NOMO-1 treated with dmso at 0.1 percent for 144 hours (cell line): ENCODE measurements around the gene PLPP1.
"Not testable (repeated sequence)": the region's sequence is repeated elsewhere in the genome, so short reads cannot be mapped to it uniquely, and the experiment has no call there.

ENCODE experiments used
- DNase-seq: peaks from one replicate; lab custom pipeline; 2025; ENCODE audit not compliant: unreplicated experiment; lab: John Stamatoyannopoulos, UW

Gene PLPP1

DNA sequence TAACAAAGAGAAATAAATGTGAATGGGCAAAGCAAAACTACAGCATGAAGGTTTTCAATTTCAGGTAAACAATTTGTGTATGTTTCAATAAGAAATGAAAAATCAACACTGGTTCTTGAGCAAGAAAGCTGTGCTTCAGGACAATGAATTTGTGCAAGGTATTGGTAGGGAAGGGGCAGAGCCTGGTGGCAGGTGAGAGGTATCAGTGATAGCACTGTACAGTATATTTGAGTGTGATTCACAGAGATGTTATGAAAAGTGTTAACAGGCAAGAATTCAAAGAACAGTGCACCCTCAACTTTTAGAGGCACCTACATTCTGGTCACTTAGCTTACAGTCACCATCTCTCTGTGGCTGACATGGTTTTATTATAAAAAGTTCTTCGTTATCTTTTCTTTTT is 25.7 kb downstream of the PLPP1 start:
- DNase-seq: no peak

- no peak for DNase-seq
Observed at GRCh38 chr5:55507574-55507973, 27.2 kb downstream of the PLPP1 start.

GRCh38 chr5:55505711-55506110 is 29.1 kb downstream of the PLPP1 start:
- not testable (repeated sequence) for DNase-seq

DNA sequence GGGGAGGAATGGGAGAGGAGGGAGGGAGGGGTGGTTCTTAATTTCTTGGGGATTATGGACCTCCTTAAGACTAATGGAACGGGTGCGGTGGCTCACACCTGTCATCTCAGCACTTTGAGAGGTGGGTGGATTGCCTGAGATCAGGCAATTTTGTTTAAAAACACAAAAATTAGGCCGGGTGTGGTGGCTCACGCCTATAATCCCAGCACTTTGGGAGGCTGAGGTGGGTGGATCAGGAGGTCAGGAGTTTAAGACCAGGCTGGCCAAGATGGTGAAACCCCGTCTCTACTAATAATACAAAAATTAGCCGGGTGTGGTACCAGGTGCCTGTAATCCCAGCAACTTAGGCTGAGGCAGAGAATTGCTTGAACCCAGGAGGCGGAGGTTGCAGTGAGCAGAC is 30.8 kb downstream of the PLPP1 start:
- DNase-seq: not testable (repeated sequence)

GRCh38 chr5:55502759-55503158 is 32.0 kb downstream of the PLPP1 start:
- no peak for DNase-seq

DNA sequence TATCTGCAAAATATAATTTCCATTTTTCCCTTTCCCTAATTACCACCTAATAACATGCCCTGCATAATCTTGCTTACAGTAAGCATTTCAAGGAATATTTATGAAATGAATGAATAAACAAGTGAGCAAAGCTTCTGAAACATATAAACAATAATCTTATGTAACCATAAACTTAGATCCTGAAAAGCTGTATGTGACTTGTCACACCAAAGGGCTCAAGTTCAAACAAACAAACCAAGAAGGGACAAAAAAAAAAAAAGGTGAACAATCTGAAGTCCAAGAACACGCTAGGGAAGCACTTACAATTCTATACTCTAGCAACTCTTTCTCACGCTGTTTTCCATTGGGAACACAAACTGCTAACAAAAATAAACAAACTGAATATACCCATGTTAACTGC is 36.3 kb downstream of the PLPP1 start:
- DNase-seq: no peak

GRCh38 chr5:55497712-55498111 is 37.1 kb downstream of the PLPP1 start:
- DNase-seq: no peak

GRCh38 chr5:55495216-55495615 is 39.5 kb downstream of the PLPP1 start:
- DNase-seq: no peak

- no peak for DNase-seq
Observed at GRCh38 chr5:55492449-55492848, 42.3 kb downstream of the PLPP1 start.

- DNase-seq: no peak
Observed at GRCh38 chr5:55485073-55485472, 49.7 kb downstream of the PLPP1 start.

DNA sequence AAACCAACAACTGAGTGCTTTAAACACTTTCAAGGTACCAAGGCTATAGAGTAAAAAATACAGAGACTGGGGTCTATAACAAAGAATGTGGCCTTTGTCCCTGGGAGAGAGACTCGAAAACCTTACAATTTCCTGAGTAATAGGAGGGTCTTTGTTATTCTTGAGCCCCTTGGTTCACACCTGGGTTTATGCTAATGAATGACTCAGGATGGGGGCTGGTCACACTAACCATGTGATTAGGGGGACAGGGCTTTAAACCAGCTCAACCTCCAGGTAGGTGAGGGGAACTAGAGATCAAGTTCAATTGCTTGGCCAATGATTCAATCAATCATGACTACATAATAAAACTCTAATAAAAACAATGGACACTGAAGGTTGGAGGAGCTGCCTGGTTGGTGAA is 50.2 kb downstream of the PLPP1 start:
- DNase-seq: no peak

- DNase-seq: no peak
Observed at GRCh38 chr5:55483885-55484284, 50.9 kb downstream of the PLPP1 start.

GRCh38 chr5:55481293-55481855 is 53.4 kb downstream of the PLPP1 start:
- DNase-seq: no peak

- no peak for DNase-seq
Observed at GRCh38 chr5:55480781-55481180, 54.0 kb downstream of the PLPP1 start.

DNA sequence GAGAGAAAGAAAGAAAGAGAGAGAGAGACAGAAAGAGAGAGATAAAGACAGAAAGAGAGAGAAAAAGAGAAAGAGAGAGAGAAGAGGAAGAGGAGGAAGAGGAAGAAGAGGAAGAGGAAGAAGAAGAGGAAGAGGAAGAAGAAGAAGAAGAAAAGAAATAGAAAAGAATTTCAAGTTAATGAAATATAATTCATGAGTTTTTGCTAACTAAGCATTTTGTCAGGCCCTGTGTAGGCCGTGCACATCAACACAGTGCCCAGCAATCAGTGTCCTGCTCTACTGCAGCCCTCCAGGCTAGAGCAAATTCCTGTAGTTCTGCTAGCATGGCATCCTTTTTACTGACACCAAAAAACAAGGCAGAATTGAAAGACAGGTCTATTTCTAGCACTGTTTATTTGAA is 62.1 kb downstream of the PLPP1 start:
- DNase-seq: no peak

GRCh38 chr5:55471468-55471867 is 63.3 kb downstream of the PLPP1 start:
- DNase-seq: no peak

DNA sequence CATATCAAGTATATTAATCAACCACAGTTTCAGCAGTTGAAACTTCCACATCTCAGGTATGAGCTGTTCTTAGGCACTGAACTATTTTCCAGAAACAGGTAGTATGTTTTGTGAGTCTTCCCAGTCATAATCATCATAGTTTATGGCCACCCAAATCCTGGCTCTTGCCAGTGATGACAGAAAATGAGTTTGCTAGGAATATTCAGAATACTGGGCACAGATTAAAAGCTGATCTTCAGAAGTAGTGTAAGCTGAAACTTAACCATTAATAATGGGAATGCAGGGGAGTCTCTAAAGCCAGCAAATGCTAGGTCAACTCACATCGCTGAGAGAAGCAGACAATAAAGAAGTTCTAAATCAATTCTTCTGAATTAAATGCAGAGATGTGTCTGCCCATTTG is 64.5 kb downstream of the PLPP1 start:
- no peak for DNase-seq

DNA sequence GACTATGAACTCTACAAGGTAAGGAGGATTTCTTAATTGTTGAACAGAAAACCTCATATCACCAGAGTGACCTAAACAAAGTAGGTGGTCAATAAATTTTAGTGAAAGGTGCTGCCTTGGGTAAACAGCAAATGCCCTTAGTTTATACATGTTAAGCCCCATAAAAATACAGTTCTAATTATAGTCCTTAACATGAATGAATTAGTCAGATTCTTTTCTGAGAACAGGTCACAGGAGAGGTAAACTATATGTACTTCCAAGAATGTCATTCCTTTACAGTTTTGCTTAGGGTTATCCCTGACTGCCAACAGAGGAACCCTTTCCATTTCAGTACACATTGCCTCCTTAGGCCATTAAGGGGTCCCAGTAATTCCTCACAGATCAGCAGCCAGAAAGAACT is 64.9 kb downstream of the PLPP1 start:
- no peak for DNase-seq

DNA sequence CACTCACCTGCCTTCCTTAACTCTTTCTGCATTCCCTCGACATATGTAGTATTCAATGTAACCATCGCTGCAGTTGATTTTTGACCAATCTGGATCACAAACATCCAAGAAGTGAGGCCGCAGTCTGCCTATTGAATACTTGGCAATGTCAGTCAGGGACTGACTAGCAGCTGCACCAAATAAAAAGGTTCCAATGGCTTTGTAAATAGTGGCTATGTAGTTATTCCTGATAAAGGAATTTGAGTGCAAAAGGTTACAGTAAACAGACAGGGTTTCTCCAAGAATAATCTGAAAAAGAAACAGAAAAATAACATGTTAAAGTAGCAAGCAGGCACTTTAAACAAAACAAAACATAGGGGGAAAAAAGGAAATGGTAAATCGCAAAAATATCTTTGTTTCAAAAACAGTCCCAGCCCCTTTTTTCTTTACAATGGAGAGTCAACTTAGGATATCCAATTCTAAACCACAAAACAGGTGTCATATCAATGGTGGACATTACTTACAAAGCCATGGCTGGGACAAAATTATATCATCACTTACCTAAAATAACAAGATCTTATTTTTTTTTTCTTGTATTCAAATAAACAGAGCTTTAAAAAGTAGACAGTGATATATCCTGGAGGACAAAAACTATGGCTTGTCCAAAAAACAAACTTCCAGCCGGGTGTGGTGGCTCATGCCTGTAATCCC is 66.8 kb downstream of the PLPP1 start:
- no peak for DNase-seq

- DNase-seq: no peak
Observed at GRCh38 chr5:55463613-55464012, 71.2 kb downstream of the PLPP1 start.

- DNase-seq: no peak
Observed at GRCh38 chr5:55459572-55459971, 75.2 kb downstream of the PLPP1 start.

DNA sequence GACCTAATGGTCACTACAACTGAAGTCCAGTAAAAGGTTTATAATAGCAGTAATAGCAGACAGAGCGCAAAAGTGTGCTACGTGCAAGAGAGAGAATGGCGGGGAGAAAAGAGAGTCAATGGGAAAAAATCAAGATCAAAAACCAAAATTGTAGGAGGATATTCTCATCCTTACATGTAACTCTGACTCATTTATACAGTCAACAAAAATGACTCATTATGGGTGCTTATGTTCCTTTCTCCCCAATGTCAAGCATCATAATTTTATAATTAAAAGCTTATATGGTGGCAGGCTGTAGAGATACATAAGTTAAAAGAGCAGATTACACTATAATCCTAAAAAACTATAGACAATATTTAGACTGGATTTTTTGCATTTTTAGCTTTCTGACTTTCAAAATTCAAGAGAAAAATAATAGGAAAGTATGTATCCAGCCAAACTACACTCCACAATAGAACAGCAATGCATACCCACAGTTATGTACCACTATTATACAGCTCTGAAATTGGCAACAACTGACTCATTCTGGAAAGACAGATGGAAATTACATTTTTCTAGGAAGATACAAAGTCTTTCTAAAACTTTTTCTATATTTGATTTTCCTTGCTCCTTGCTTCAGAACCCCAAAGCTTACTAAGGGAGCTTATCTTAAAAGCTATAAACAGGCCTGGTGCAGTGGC is 78.4 kb downstream of the PLPP1 start:
- DNase-seq: no peak

- no peak for DNase-seq
Observed at GRCh38 chr5:55454282-55454681, 80.5 kb downstream of the PLPP1 start.
